ENCODE data around the gene TULP3.

GRCh38 chr12:2895051-2895451 is 4.4 kb downstream of the TULP3 start:
- no peak for TF ChIP-seq CTCF (IDR thresholded peaks at IDR 0.05; ENCODE audit: extremely low read depth in 1 of 2, insufficient read depth in 1 of 2, low read depth in 1 of 2, low read length in 2 of 2)
- TF ChIP-seq POLR2A (IDR thresholded peaks at IDR 0.05; ENCODE audit: low read depth, low read length), result no peak

Data from endothelial cell of umbilical vein (primary cell).